ENCODE data around the gene PLCZ1. TPM values are rescaled to one million over a fixed set of nuclear protein-coding genes. Genes with fewer than 3 reads are reported as not detected.

The PLCZ1 gene
- total and polyA plus RNA-seq, 8 donors = 0.73 TPM; not detected in 7

DNA sequence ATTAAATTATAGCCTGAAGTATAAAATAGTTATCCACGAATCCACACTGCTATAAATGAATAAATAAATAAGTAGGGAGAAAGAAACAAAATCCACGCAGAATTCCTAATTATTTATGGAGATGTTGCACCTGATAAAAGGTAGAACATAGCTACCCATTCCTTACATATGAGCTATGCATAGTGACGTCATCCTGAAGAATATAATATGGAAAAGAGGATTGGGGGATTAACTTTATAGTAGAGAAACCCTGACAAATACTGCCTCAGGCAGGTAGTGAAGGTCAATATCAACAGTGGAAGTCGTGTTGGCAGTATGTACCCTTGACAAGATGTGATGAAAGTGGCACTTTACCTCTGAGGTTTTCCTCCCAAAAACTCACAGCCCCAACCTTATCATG, 82.5 kb downstream of the PLCZ1 start:
- H3K9me3 ChIP-seq = peaks cover 0 to 29% (median 9%) of the 10 kb centered on the region in 4 donors
- no peaks in the 10 kb centered on the region for H3K27me3 ChIP-seq
- H3K36me3 ChIP-seq = no peaks in the 10 kb centered on the region
- no peaks in the 10 kb centered on the region for H3K4me1 ChIP-seq
- H3K27ac ChIP-seq = no peak overlapping the region
- DNase-seq = no peak
- no peak overlapping the region for H3K4me3 ChIP-seq
- 81 to 89% (median 87%) methylated on average over 4 of the region's 4 CpGs for WGBS, 5 donors
- TF ChIP-seq, protein P1, sequence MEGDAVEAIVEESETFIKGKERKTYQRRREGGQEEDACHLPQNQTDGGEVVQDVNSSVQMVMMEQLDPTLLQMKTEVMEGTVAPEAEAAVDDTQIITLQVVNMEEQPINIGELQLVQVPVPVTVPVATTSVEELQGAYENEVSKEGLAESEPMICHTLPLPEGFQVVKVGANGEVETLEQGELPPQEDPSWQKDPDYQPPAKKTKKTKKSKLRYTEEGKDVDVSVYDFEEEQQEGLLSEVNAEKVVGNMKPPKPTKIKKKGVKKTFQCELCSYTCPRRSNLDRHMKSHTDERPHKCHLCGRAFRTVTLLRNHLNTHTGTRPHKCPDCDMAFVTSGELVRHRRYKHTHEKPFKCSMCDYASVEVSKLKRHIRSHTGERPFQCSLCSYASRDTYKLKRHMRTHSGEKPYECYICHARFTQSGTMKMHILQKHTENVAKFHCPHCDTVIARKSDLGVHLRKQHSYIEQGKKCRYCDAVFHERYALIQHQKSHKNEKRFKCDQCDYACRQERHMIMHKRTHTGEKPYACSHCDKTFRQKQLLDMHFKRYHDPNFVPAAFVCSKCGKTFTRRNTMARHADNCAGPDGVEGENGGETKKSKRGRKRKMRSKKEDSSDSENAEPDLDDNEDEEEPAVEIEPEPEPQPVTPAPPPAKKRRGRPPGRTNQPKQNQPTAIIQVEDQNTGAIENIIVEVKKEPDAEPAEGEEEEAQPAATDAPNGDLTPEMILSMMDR (IDR thresholded peaks at IDR 0.05) = no peak
- no peak for TF ChIP-seq EP300 (IDR thresholded peaks at IDR 0.05)
- no peak for TF ChIP-seq POLR2AphosphoS5 (IDR thresholded peaks at IDR 0.05)
- no peak for TF ChIP-seq POLR2A (IDR thresholded peaks at IDR 0.05)
- intact Hi-C loops (cut with DNase I; ENCODE audit: low total_unique reads) = no loop called here

- no peak for DNase-seq
- Histone ChIP-seq H3K4me1 (no peaks in the 10 kb centered on the region), H3K9me3 (peaks cover 0 to 23% (median 5%) of the 10 kb centered on the region in 4 donors), H3K36me3 (no peaks in the 10 kb centered on the region), H3K4me3 (no peak overlapping the region), H3K27ac (no peak overlapping the region), H3K27me3 (no peaks in the 10 kb centered on the region)
- TF ChIP-seq POLR2A (IDR thresholded peaks at IDR 0.05) = no peak
- TF ChIP-seq, protein P1 (IDR thresholded peaks at IDR 0.05) = no peak
- no peak for TF ChIP-seq EP300 (IDR thresholded peaks at IDR 0.05)
- TF ChIP-seq POLR2AphosphoS5 (IDR thresholded peaks at IDR 0.05) = no peak
- WGBS, 5 donors = 26 to 44% (median 29%) methylated on average over 1 of the region's 1 CpG
- intact Hi-C loops (cut with DNase I; ENCODE audit: low total_unique reads) = no loop called here
Observed at GRCh38 chr12:18653465-18653864, 84.3 kb downstream of the PLCZ1 start.

- no peak overlapping the region for H3K4me3 ChIP-seq
- DNase-seq = no peak
- H3K9me3 ChIP-seq = peaks cover 0 to 15% (median 5%) of the 10 kb centered on the region in 4 donors
- H3K27ac ChIP-seq = no peak overlapping the region
- H3K36me3 ChIP-seq = no peaks in the 10 kb centered on the region
- no peaks in the 10 kb centered on the region for H3K27me3 ChIP-seq
- intact Hi-C loops (cut with DNase I; ENCODE audit: low total_unique reads) = no loop called here
- TF ChIP-seq, protein P1 (IDR thresholded peaks at IDR 0.05) = no peak
- TF ChIP-seq EP300 (IDR thresholded peaks at IDR 0.05) (no peak), POLR2AphosphoS5 (IDR thresholded peaks at IDR 0.05) (no peak), POLR2A (IDR thresholded peaks at IDR 0.05) (no peak)
- no peaks in the 10 kb centered on the region for H3K4me1 ChIP-seq
Observed at GRCh38 chr12:18652596-18652995, 85.2 kb downstream of the PLCZ1 start.

- Histone ChIP-seq H3K4me3 (no peak overlapping the region), H3K27ac (no peak overlapping the region), H3K27me3 (no peaks in the 10 kb centered on the region), H3K9me3 (peaks cover 0 to 5% (median under 1%) of the 10 kb centered on the region in 4 donors), H3K36me3 (no peaks in the 10 kb centered on the region), H3K4me1 (no peaks in the 10 kb centered on the region)
- no peak for TF ChIP-seq POLR2AphosphoS5 (IDR thresholded peaks at IDR 0.05)
- intact Hi-C loops (cut with DNase I; ENCODE audit: low total_unique reads) = no loop called here
- no peak for DNase-seq
- WGBS, 5 donors = 90 to 100% (median 93%) methylated on average over 2 of the region's 2 CpGs
Observed at GRCh38 chr12:18651525-18651924, 86.3 kb downstream of the PLCZ1 start.

DNA sequence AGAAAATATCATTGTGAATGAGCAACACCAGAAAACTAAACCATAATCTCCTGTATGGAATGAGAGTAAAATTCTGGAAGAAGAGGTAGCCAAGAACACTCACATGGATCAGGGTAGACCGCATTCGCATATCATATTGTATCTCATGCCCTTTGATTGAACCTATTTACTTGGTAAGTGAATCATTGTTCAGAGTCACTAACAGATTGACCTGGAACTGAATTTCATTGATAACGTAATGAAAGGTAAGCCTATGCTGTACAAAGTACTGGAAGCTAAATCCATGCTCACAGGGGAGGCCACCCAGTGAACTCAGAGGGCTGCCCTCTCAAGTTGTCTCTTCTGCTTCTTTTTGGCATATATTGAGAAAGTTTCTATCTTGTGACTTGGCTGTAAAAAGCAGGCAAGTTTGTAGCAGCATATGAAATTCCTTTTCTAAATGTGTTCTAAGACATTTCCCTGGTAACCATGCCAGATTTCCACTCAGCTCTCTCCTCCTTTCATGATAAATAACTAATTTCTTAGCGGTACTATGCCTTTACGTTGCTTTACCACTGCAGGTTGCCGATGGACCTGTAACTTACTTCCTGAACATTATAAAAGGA, 91.4 kb downstream of the PLCZ1 start:
- peaks cover 0 to 1% (median 0%) of the 10 kb centered on the region in 4 donors for H3K36me3 ChIP-seq
- 58 to 76% (median 62%) methylated on average over 6 of the region's 6 CpGs for WGBS, 5 donors
- peaks cover 0 to 9% (median 2%) of the 10 kb centered on the region in 4 donors for H3K4me1 ChIP-seq
- no peaks in the 10 kb centered on the region for H3K27me3 ChIP-seq
- TF ChIP-seq, protein P1 (IDR thresholded peaks at IDR 0.05) = no peak
- TF ChIP-seq EP300 (IDR thresholded peaks at IDR 0.05) (no peak), POLR2A (IDR thresholded peaks at IDR 0.05) (no peak), POLR2AphosphoS5 (IDR thresholded peaks at IDR 0.05) (no peak)
- no peak overlapping the region for H3K4me3 ChIP-seq
- intact Hi-C loops (cut with DNase I; ENCODE audit: low total_unique reads) = no loop called here
- H3K27ac ChIP-seq = no peak overlapping the region
- peak in 1 of 2 donors; percentile 52 for DNase-seq
- H3K9me3 ChIP-seq = no peaks in the 10 kb centered on the region

All from stomach (tissue), 9 donors.